Adrenal gland (tissue), 12 donors: ENCODE measurements around the gene HCFC1. TPM values are rescaled to one million over a fixed set of nuclear protein-coding genes. Genes with fewer than 3 reads are reported as not detected.

Source experiments
- DNase-seq, 7 donors: peaks; one replicate each; pipeline ENCODE4 v3.0.0-alpha.2; 2019 to 2020
- H3K27ac ChIP-seq, 5 donors: fragments of 200-600 bp; sonication (generic) in 4 of 5; 1 replicate in 3 of 5; 2 replicates in 2 of 5; pipeline versions ENCODE4 v1.5.1 to v1.8.0; 2016 to 2020; ENCODE audit warnings: mild to moderate bottlenecking in 1 of 5
- H3K27me3 ChIP-seq: fragments of 200-600 bp; 2 replicates; pipeline ENCODE4 v1.8.0; 2021
- H3K36me3 ChIP-seq, 2 donors: fragments of 200-600 bp; replicated peaks in 1 of 2; 1 replicate in 1 of 2; 2 replicates in 1 of 2; pipeline versions ENCODE4 v1.5.1 to v1.8.0; 2018 to 2022
- H3K4me1 ChIP-seq, 2 donors: fragments of 200-600 bp; replicated peaks in 1 of 2; 1 replicate in 1 of 2; 2 replicates in 1 of 2; pipeline versions ENCODE4 v1.5.1 to v1.8.0; 2018 to 2021
- H3K4me3 ChIP-seq, 4 donors: fragments of 200-600 bp; sonication (generic) in 3 of 4; one replicate each; pipeline ENCODE4 v1.5.1; 2016 to 2018
- H3K9me3 ChIP-seq, 3 donors: fragments of 200-600 bp; sonication (generic) in 1 of 3; replicated peaks in 1 of 3; 1 replicate in 2 of 3; 2 replicates in 1 of 3; pipeline versions ENCODE4 v1.5.1 to v1.8.0; 2016 to 2021
- CTCF ChIP-seq, 6 experiments: fragments of 450-650 bp in 4 of 6; fragments of 200-600 bp in 2 of 6; sonication (generic) in 1 of 6; IDR thresholded peaks; 1 replicate in 5 of 6; 2 replicates in 1 of 6; pipeline versions ENCODE4 v1.5.1 to v1.8.0; 2016 to 2021; ENCODE audit warnings: antibody characterized with exemption in 6 of 6, mild to moderate bottlenecking in 2 of 6, moderate library complexity in 1 of 6
- POLR2A ChIP-seq, 2 donors: fragments of 450-650 bp; IDR thresholded peaks; one replicate each; pipeline ENCODE4 v1.6.1; 2017; ENCODE audit warnings: antibody characterized with exemption in 2 of 2, mild to moderate bottlenecking in 2 of 2, moderate library complexity in 1 of 2
- WGBS, 4 donors: extraction: QIAGEN DNeasy Blood & Tissue Kit in 2 of 4; methylation state at CpG; one replicate each; pipeline versions ENCODE4 v1.1.5 to v1.1.7; 2013 to 2017; 5-methylcytosine and 5-hydroxymethylcytosine counted together
- intact Hi-C, 2 donors: fragments of 100-400 bp; cut with DNase I; formaldehyde crosslinking; loops; one replicate each; pipeline versions ENCODE4 v1.14.1 to v1.15.0; 2022 to 2023
- polyA plus RNA-seq, 3 donors: library from polyadenylated mRNA; stranded (reverse); fragments of 200-250 nt in 2 of 3; fragments of 350-450 nt in 1 of 3; fragmentation: Illumina TruSeq in 1 of 3; extraction: RNeasy Lipid Tissue Mini Kit (QIAGEN cat#74804) in 1 of 3; gene quantifications; one replicate each; pipeline ENCODE4 v1.2.3, GENCODE V29; 2013 to 2014
- total RNA-seq, 9 donors: library from RNA; depleted of rRNA in 4 of 9; stranded (reverse); fragments of >200 nt in 4 of 9; fragments of 120-200 nt in 1 of 9; fragmentation: NEBNext Ultra II Directional in 1 of 9; extraction: Animal tissue kit (Norgen Biotek cat#: 25700) in 1 of 9; gene quantifications; one replicate each; pipeline versions ENCODE4 v1.1.0 to v1.2.4, GENCODE V29; 2013 to 2023
- donor health status: healthy with polysubstance abuse.
- donor health status: Bipolar disorder and iron deficiency.
- donor health status: DM: yes; HTN: yes; CAD: no.
- donor health status: DM: no; HTN: no; CAD: no.
- donor health status: DM: no; HTN: no; CAD: no.
- donor health status: DM: yes; HTN: yes; CAD: no.

HCFC1 gene
- total and polyA plus RNA-seq, 12 donors, result 9.2 to 77.1 (median 54.0) TPM

- peaks cover 12 to 41% of the 10 kb centered on the region in 2 donors for H3K4me1 ChIP-seq
- TF ChIP-seq POLR2A (IDR thresholded peaks at IDR 0.05) (no peak), CTCF (IDR thresholded peaks at IDR 0.05) (no peak)
- no peaks in the 10 kb centered on the region for H3K27me3 ChIP-seq
- no peaks in the 10 kb centered on the region for H3K9me3 ChIP-seq
- 69 to 77% (median 74%) methylated on average over 2 to 5 of the region's 5 CpGs; no CpG with 5 or more reads in 1 of the 4 donors for WGBS, 4 donors
- peaks cover 0 to 33% of the 10 kb centered on the region in 2 donors for H3K36me3 ChIP-seq
- no peak for DNase-seq
- H3K4me3 ChIP-seq, result no peak overlapping the region
- H3K27ac ChIP-seq, result no peak overlapping the region
- intact Hi-C loops, result no loop called here
These were observed 6.2 kb downstream of the HCFC1 start for GRCh38 chrX:153965406-153965805.

GRCh38 chrX:153964105-153964504 is 7.5 kb downstream of the HCFC1 start:
- intact Hi-C loops, result no loop called here
- peaks cover 0 to 46% of the 10 kb centered on the region in 2 donors for H3K36me3 ChIP-seq
- peaks cover 12 to 36% of the 10 kb centered on the region in 2 donors for H3K4me1 ChIP-seq
- no peak overlapping the region for H3K27ac ChIP-seq
- H3K9me3 ChIP-seq, result no peaks in the 10 kb centered on the region
- no peak overlapping the region for H3K4me3 ChIP-seq
- no peak for DNase-seq
- TF ChIP-seq POLR2A (IDR thresholded peaks at IDR 0.05) (no peak), CTCF (IDR thresholded peaks at IDR 0.05) (no peak)
- H3K27me3 ChIP-seq, result no peaks in the 10 kb centered on the region
- 90 to 94% (median 92%) methylated on average over 5 to 14 of the region's 14 CpGs; no CpG with 5 or more reads in 1 of the 4 donors for WGBS, 4 donors

GRCh38 chrX:153963546-153963945 is 8.1 kb downstream of the HCFC1 start:
- no peak overlapping the region for H3K4me3 ChIP-seq
- no peaks in the 10 kb centered on the region for H3K9me3 ChIP-seq
- H3K36me3 ChIP-seq, result peaks cover 0 to 51% of the 10 kb centered on the region in 2 donors
- peaks cover 12 to 30% of the 10 kb centered on the region in 2 donors for H3K4me1 ChIP-seq
- no peak overlapping the region for H3K27ac ChIP-seq
- intact Hi-C loops, result no loop called here
- DNase-seq, result peak in 1 of 7 donors; percentile 42
- no peak for TF ChIP-seq CTCF (IDR thresholded peaks at IDR 0.05)
- no peak for TF ChIP-seq POLR2A (IDR thresholded peaks at IDR 0.05)
- H3K27me3 ChIP-seq, result no peaks in the 10 kb centered on the region
- 54 to 83% (median 71%) methylated on average over 11 to 12 of the region's 12 CpGs; no CpG with 5 or more reads in 1 of the 4 donors for WGBS, 4 donors

GRCh38 chrX:153961292-153961691 is 10.3 kb downstream of the HCFC1 start:
- intact Hi-C loops, result no loop called here
- Histone ChIP-seq H3K36me3 (peaks cover 0 to 73% of the 10 kb centered on the region in 2 donors), H3K9me3 (no peaks in the 10 kb centered on the region), H3K4me1 (peaks cover 2 to 8% of the 10 kb centered on the region in 2 donors), H3K27me3 (no peaks in the 10 kb centered on the region), H3K4me3 (no peak overlapping the region), H3K27ac (no peak overlapping the region)
- WGBS, 4 donors, result 87 to 97% (median 93%) methylated on average over 6 to 11 of the region's 11 CpGs
- no peak for TF ChIP-seq CTCF (IDR thresholded peaks at IDR 0.05)
- TF ChIP-seq POLR2A (IDR thresholded peaks at IDR 0.05), result no peak
- no peak for DNase-seq
